HL-60 (cell line): ENCODE data around the gene SYNC.

Experiments used
- GABPA ChIP-seq: IDR thresholded peaks from 2 replicates; pipeline ENCODE4 v1.6.1; 2012; ENCODE audit warnings: low read depth
- POLR2AphosphoS5 ChIP-seq: IDR thresholded peaks from 2 replicates; pipeline ENCODE4 v1.6.1; 2012; ENCODE audit warnings: low read depth
- TF ChIP-seq, protein P1 (sequence below): IDR thresholded peaks from one replicate; pipeline ENCODE4 v1.5.1; 2011; ENCODE audit warnings: low read length, control low read depth, inconsistent platforms; ENCODE audit not compliant: insufficient read depth
- TF ChIP-seq, protein P2 (sequence below): IDR thresholded peaks from 2 replicates; pipeline ENCODE4 v1.6.1; 2012; ENCODE audit warnings: low read depth; ENCODE audit not compliant: insufficient replicate concordance

- TF ChIP-seq GABPA (no peak), POLR2AphosphoS5 (no peak)
- TF ChIP-seq, protein P1, sequence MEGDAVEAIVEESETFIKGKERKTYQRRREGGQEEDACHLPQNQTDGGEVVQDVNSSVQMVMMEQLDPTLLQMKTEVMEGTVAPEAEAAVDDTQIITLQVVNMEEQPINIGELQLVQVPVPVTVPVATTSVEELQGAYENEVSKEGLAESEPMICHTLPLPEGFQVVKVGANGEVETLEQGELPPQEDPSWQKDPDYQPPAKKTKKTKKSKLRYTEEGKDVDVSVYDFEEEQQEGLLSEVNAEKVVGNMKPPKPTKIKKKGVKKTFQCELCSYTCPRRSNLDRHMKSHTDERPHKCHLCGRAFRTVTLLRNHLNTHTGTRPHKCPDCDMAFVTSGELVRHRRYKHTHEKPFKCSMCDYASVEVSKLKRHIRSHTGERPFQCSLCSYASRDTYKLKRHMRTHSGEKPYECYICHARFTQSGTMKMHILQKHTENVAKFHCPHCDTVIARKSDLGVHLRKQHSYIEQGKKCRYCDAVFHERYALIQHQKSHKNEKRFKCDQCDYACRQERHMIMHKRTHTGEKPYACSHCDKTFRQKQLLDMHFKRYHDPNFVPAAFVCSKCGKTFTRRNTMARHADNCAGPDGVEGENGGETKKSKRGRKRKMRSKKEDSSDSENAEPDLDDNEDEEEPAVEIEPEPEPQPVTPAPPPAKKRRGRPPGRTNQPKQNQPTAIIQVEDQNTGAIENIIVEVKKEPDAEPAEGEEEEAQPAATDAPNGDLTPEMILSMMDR = no peak
- TF ChIP-seq, protein P2, sequence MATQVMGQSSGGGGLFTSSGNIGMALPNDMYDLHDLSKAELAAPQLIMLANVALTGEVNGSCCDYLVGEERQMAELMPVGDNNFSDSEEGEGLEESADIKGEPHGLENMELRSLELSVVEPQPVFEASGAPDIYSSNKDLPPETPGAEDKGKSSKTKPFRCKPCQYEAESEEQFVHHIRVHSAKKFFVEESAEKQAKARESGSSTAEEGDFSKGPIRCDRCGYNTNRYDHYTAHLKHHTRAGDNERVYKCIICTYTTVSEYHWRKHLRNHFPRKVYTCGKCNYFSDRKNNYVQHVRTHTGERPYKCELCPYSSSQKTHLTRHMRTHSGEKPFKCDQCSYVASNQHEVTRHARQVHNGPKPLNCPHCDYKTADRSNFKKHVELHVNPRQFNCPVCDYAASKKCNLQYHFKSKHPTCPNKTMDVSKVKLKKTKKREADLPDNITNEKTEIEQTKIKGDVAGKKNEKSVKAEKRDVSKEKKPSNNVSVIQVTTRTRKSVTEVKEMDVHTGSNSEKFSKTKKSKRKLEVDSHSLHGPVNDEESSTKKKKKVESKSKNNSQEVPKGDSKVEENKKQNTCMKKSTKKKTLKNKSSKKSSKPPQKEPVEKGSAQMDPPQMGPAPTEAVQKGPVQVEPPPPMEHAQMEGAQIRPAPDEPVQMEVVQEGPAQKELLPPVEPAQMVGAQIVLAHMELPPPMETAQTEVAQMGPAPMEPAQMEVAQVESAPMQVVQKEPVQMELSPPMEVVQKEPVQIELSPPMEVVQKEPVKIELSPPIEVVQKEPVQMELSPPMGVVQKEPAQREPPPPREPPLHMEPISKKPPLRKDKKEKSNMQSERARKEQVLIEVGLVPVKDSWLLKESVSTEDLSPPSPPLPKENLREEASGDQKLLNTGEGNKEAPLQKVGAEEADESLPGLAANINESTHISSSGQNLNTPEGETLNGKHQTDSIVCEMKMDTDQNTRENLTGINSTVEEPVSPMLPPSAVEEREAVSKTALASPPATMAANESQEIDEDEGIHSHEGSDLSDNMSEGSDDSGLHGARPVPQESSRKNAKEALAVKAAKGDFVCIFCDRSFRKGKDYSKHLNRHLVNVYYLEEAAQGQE = no peak
Observed at GRCh38 chr1:32716312-32717148, 14.0 kb upstream of the SYNC start.
